ENCODE measurements around the gene RHBDD2. TPM values are rescaled to one million over a fixed set of nuclear protein-coding genes. Genes with fewer than 3 reads are reported as not detected.

RHBDD2 gene
- total RNA-seq, 4 donors from 2014 or later = 68.6 to 90.6 (median 74.5) TPM

- DNase-seq (ENCODE audit: low spot score in 2 of 2) = no peak
- WGBS, 2 donors = 83 to 84% methylated on average over 10 of the region's 10 CpGs
- TF ChIP-seq EP300 (IDR thresholded peaks at IDR 0.05) (no peak), POLR2A (IDR thresholded peaks at IDR 0.05) (no peak), CTCF (IDR thresholded peaks at IDR 0.05) (no peak)
- H3K4me3 ChIP-seq = no peak overlapping the region
- peaks cover 0 to 22% (median 0%) of the 10 kb centered on the region in 4 donors for H3K4me1 ChIP-seq
- H3K9me3 ChIP-seq = no peaks in the 10 kb centered on the region
- peaks cover 0 to 12% (median 0%) of the 10 kb centered on the region in 3 donors for H3K36me3 ChIP-seq
- no peaks in the 10 kb centered on the region for H3K27me3 ChIP-seq
- H3K27ac ChIP-seq = no peak overlapping the region
Observed at GRCh38 chr7:75925717-75926435, 47.0 kb downstream of the RHBDD2 start.

GRCh38 chr7:75928568-75928914 lies 49.7 kb downstream of the RHBDD2 start:
- Histone ChIP-seq H3K36me3 (peaks cover 0 to 12% (median 0%) of the 10 kb centered on the region in 3 donors), H3K9me3 (no peaks in the 10 kb centered on the region), H3K27me3 (no peaks in the 10 kb centered on the region), H3K27ac (no peak overlapping the region), H3K4me1 (peaks cover 0 to 16% (median 2%) of the 10 kb centered on the region in 4 donors), H3K4me3 (no peak overlapping the region)
- no peak for TF ChIP-seq EP300 (IDR thresholded peaks at IDR 0.05)
- TF ChIP-seq CTCF (IDR thresholded peaks at IDR 0.05) = no peak
- no peak for TF ChIP-seq POLR2A (IDR thresholded peaks at IDR 0.05)
- WGBS, 2 donors = 86 to 89% methylated on average over 4 of the region's 4 CpGs
- DNase-seq (ENCODE audit: low spot score in 2 of 2) = no peak

GRCh38 chr7:75931680-75932079 lies 52.8 kb downstream of the RHBDD2 start:
- Histone ChIP-seq H3K9me3 (peaks cover 0 to 8% (median 0%) of the 10 kb centered on the region in 4 donors), H3K27me3 (no peaks in the 10 kb centered on the region), H3K4me3 (no peak overlapping the region), H3K27ac (no peak overlapping the region), H3K36me3 (peaks cover 0 to 24% (median 0%) of the 10 kb centered on the region in 3 donors), H3K4me1 (peaks cover 0 to 24% (median 4%) of the 10 kb centered on the region in 4 donors)
- DNase-seq (ENCODE audit: low spot score in 2 of 2) = no peak
- TF ChIP-seq CTCF (IDR thresholded peaks at IDR 0.05) = no peak
- no peak for TF ChIP-seq POLR2A (IDR thresholded peaks at IDR 0.05)
- TF ChIP-seq EP300 (IDR thresholded peaks at IDR 0.05) = no peak
- 53 to 59% methylated on average over 5 of the region's 5 CpGs for WGBS, 2 donors

- peak; percentile 38 to 82 for TF ChIP-seq EP300 (IDR thresholded peaks at IDR 0.05)
- no peak for TF ChIP-seq CTCF (IDR thresholded peaks at IDR 0.05)
- TF ChIP-seq POLR2A (IDR thresholded peaks at IDR 0.05) = no peak
- 55 to 62% methylated on average over 15 of the region's 15 CpGs for WGBS, 2 donors
- Histone ChIP-seq H3K4me1 (peaks cover 0 to 25% (median 2%) of the 10 kb centered on the region in 4 donors), H3K27ac (peak overlapping the region in 1 of 4 donors; percentile 18), H3K9me3 (peaks cover 0 to 8% (median 0%) of the 10 kb centered on the region in 4 donors), H3K36me3 (peaks cover 0 to 17% (median 0%) of the 10 kb centered on the region in 3 donors), H3K27me3 (no peaks in the 10 kb centered on the region), H3K4me3 (no peak overlapping the region)
- peak; percentile 45 to 70 for DNase-seq (ENCODE audit: low spot score in 2 of 2)
Observed at GRCh38 chr7:75937958-75938786, 59.3 kb downstream of the RHBDD2 start.

Other genes starting within 250 kb of the RHBDD2 start
- gene HIP1, start 140.1 kb upstream of the RHBDD2 start, total RNA-seq = 10 to 100 TPM; 43.2 to 59.7 (median 49.8) TPM
- gene CCL26, start 106.8 kb upstream of the RHBDD2 start, total RNA-seq = 1 to 10 TPM in 2 of 4 donors, not detected in 2; 3.8 to 6.3 TPM
- gene CCL24, start 65.2 kb upstream of the RHBDD2 start, total RNA-seq = not detected
- gene POR, start 36.1 kb downstream of the RHBDD2 start, total RNA-seq = 100 to 1,000 TPM in 2 of 4 donors, 10 to 100 TPM in 2; 66.6 to 244 (median 107) TPM
- gene TMEM120A, start 115.6 kb downstream of the RHBDD2 start, total RNA-seq = 100 to 1,000 TPM in 1 of 4 donors, 10 to 100 TPM in 3; 38.7 to 108 (median 53.2) TPM
- 10 to 100 TPM in 3 of 4 donors, 1 to 10 TPM in 1; 9.9 to 45.7 (median 29.0) TPM for gene STYXL1, start 169.0 kb downstream of the RHBDD2 start, total RNA-seq
- 10 to 100 TPM; 57.1 to 81.0 (median 69.4) TPM for gene MDH2, start 169.1 kb downstream of the RHBDD2 start, total RNA-seq

All from tibial nerve (tissue), 4 donors.